Raji (cell line): Measurements from ENCODE around the gene NPDC1.

Experiments used
- POLR2A ChIP-seq: IDR thresholded peaks from 2 replicates; pipeline ENCODE4 v1.6.1; 2011; ENCODE audit warnings: low read depth, low read length, control low read depth; ENCODE audit not compliant: insufficient read depth

The NPDC1 gene

GRCh38 chr9:137040568-137040967 lies 5.4 kb downstream of the NPDC1 start:
- TF ChIP-seq POLR2A = no peak

GRCh38 chr9:137039611-137040366 lies 6.2 kb downstream of the NPDC1 start:
- TF ChIP-seq POLR2A = no peak

GRCh38 chr9:137038916-137039315 lies 7.1 kb downstream of the NPDC1 start:
- no peak for TF ChIP-seq POLR2A

- TF ChIP-seq POLR2A = no peak
Observed at GRCh38 chr9:137037483-137037882, 8.5 kb downstream of the NPDC1 start.

GRCh38 chr9:137037035-137037434 lies 8.9 kb downstream of the NPDC1 start:
- TF ChIP-seq POLR2A = no peak

GRCh38 chr9:137035937-137036336 lies 10.0 kb downstream of the NPDC1 start:
- TF ChIP-seq POLR2A = no peak

- no peak for TF ChIP-seq POLR2A
Observed at GRCh38 chr9:137035507-137035834, 10.5 kb downstream of the NPDC1 start.

- TF ChIP-seq POLR2A = peak; percentile 39; the same call in 1 of the 2 replicates
Observed at GRCh38 chr9:137034709-137035506, 11.1 kb downstream of the NPDC1 start.

GRCh38 chr9:137034039-137034708 lies 11.8 kb downstream of the NPDC1 start:
- TF ChIP-seq POLR2A = no peak

- no peak for TF ChIP-seq POLR2A
Observed at GRCh38 chr9:137032858-137033257, 13.1 kb downstream of the NPDC1 start.

GRCh38 chr9:137031904-137032640 lies 13.9 kb downstream of the NPDC1 start, which contains the start of gene FUT7:
Gene FUT7 (minus strand): TSS chr9:137032088. CDS start chr9:137031991, 97 bp downstream.
- peak; percentile 38; the same call in 1 of the 2 replicates for TF ChIP-seq POLR2A

GRCh38 chr9:137030538-137031527 lies 15.1 kb downstream of the NPDC1 start:
- TF ChIP-seq POLR2A = no peak

GRCh38 chr9:137030006-137030405 lies 16.0 kb downstream of the NPDC1 start:
- TF ChIP-seq POLR2A = no peak
